LNCAP (cell line): ENCODE data around the gene NUP160.

Source experiments
- CTCF ChIP-seq: fragments of 450-650 bp; IDR thresholded peaks from 2 replicates; pipeline ENCODE4 v1.5.1; 2017; ENCODE audit warnings: mild to moderate bottlenecking

NUP160 gene

GRCh38 chr11:47784785-47785381 lies 63.3 kb downstream of the NUP160 start:
- no peak for TF ChIP-seq CTCF

GRCh38 chr11:47783087-47783610 lies 65.0 kb downstream of the NUP160 start:
- no peak for TF ChIP-seq CTCF

GRCh38 chr11:47778878-47779483 lies 69.2 kb downstream of the NUP160 start:
- no peak for TF ChIP-seq CTCF

GRCh38 chr11:47775240-47775869 lies 72.8 kb downstream of the NUP160 start:
- TF ChIP-seq CTCF = no peak

- no peak for TF ChIP-seq CTCF
These were observed 74.3 kb downstream of the NUP160 start for GRCh38 chr11:47773882-47774281.

GRCh38 chr11:47768101-47768612 lies 80.0 kb downstream of the NUP160 start:
- no peak for TF ChIP-seq CTCF

GRCh38 chr11:47766509-47767227 lies 81.5 kb downstream of the NUP160 start:
- no peak for TF ChIP-seq CTCF
